ENCODE measurements around the gene RALY.

DNA sequence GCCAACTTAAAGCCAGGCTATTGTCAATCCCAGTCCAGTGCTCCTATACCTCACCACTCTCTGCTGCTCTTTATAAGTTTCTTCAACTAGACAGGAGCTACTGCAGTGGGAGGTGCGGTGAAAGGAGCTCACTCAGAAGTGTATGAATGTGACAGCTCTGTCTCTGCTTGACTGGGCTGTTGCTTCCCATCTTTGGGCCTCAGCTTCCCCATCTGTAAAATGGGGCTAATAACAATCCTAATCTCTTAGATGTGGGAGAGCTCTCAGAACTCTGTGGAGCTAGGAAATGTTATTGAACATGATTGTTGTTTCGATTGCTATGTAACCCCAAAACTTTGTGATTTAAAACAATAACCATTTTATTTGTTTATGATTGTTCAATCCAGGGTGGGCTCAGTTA lies 8.4 kb upstream of the RALY start:
- TF ChIP-seq, protein P1, sequence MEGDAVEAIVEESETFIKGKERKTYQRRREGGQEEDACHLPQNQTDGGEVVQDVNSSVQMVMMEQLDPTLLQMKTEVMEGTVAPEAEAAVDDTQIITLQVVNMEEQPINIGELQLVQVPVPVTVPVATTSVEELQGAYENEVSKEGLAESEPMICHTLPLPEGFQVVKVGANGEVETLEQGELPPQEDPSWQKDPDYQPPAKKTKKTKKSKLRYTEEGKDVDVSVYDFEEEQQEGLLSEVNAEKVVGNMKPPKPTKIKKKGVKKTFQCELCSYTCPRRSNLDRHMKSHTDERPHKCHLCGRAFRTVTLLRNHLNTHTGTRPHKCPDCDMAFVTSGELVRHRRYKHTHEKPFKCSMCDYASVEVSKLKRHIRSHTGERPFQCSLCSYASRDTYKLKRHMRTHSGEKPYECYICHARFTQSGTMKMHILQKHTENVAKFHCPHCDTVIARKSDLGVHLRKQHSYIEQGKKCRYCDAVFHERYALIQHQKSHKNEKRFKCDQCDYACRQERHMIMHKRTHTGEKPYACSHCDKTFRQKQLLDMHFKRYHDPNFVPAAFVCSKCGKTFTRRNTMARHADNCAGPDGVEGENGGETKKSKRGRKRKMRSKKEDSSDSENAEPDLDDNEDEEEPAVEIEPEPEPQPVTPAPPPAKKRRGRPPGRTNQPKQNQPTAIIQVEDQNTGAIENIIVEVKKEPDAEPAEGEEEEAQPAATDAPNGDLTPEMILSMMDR (IDR thresholded peaks at IDR 0.05): no peak
- TF ChIP-seq, protein P2, sequence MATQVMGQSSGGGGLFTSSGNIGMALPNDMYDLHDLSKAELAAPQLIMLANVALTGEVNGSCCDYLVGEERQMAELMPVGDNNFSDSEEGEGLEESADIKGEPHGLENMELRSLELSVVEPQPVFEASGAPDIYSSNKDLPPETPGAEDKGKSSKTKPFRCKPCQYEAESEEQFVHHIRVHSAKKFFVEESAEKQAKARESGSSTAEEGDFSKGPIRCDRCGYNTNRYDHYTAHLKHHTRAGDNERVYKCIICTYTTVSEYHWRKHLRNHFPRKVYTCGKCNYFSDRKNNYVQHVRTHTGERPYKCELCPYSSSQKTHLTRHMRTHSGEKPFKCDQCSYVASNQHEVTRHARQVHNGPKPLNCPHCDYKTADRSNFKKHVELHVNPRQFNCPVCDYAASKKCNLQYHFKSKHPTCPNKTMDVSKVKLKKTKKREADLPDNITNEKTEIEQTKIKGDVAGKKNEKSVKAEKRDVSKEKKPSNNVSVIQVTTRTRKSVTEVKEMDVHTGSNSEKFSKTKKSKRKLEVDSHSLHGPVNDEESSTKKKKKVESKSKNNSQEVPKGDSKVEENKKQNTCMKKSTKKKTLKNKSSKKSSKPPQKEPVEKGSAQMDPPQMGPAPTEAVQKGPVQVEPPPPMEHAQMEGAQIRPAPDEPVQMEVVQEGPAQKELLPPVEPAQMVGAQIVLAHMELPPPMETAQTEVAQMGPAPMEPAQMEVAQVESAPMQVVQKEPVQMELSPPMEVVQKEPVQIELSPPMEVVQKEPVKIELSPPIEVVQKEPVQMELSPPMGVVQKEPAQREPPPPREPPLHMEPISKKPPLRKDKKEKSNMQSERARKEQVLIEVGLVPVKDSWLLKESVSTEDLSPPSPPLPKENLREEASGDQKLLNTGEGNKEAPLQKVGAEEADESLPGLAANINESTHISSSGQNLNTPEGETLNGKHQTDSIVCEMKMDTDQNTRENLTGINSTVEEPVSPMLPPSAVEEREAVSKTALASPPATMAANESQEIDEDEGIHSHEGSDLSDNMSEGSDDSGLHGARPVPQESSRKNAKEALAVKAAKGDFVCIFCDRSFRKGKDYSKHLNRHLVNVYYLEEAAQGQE (IDR thresholded peaks at IDR 0.05; ENCODE audit: insufficient read depth in 1 of 2, low read depth in 2 of 2, low read length in 1 of 2): no peak
- TF ChIP-seq SIN3A (IDR thresholded peaks at IDR 0.05; ENCODE audit: borderline replicate concordance, insufficient read depth, low read depth, low read length) (no peak), POLR2AphosphoS5 (IDR thresholded peaks at IDR 0.05; ENCODE audit: low read depth, low read length) (no peak)
